Hematopoietic multipotent progenitor cell (in vitro differentiated cells): ENCODE data around the gene PSMB7. TPM values are rescaled to one million over a fixed set of nuclear protein-coding genes. Genes with fewer than 3 reads are reported as not detected.

Source experiments
- DNase-seq, 3 donors: peaks; one replicate each; pipeline ENCODE4 v3.0.0-alpha.2; 2011 to 2015; ENCODE audit warnings: low read depth in 2 of 3, low spot score in 2 of 3
- total RNA-seq: library from RNA; depleted of rRNA; stranded (reverse); fragments of >200 nt; gene quantifications from one replicate; pipeline ENCODE4 v1.2.3, GENCODE V29; 2012

PSMB7 gene
- 143 TPM for total RNA-seq

DNA sequence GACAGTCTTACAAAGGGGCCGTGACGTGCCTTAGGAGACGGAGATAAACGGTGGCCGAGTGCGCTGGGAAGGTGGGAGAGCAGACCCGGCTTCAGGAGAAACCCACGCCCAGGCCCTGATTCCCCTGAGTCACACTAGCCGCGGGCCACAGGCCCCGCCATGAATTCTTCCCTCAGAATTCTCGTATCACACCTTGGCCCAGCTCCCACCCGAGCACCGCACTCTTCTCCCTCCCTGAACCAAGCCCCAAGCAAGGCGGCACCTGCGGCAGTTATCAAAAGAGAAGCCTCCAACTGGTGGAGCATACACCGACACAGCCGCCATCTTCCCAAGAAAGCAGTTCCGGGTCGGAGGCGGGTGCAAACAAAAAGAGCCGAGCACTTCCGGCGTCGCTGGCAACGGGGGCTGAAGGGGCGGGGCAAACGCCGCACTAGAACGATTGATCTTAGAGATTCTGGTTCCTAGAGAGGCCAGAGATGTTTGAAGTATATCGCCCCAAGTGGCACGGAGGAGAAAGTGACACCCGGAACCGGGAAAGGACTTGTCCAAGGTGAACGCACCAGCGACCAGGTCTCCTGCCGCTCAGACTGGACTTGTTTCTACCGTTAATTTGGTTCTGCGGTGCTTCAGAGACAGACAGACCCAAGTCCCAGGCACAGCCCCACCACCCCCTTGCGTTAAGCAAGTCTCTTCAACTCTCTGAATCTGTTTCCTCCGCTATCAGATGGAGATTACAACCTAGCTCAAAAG is at the start of gene PSMB7:
Gene PSMB7 (minus strand): TSS at position 341 of the 750 bp plus-strand sequence. CDS start 17 bp downstream, at position 324.
- DNase-seq = peak; percentile 91 to 98 (median 97)

DNA sequence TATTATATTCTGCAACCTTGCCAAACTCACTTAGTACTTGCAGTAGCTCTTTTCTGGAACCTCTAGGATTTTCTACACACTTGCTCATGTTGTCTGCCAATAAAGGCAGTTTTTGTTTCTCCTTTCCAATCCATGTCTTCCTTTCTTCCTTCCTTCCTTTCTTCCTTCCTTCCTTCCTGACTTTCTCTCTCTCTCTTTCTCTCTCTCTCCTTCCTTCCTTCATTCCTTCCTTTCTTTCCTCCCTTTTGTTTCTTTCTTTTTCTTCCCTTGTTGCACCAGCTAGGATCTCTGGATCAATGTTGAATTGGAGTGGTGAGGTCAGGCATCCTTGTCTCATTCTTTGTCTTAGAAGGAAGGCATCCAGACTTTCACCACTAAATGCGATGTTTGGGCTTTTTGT is 47.5 kb upstream of the PSMB7 start:
- no peak for DNase-seq

- DNase-seq = no peak
These were observed 43.2 kb upstream of the PSMB7 start for GRCh38 chr9:124458441-124458840.

GRCh38 chr9:124457887-124458431 is 42.7 kb upstream of the PSMB7 start:
- no peak for DNase-seq

GRCh38 chr9:124457079-124457886 is 42.0 kb upstream of the PSMB7 start:
- no peak for DNase-seq

GRCh38 chr9:124456341-124457078 is 41.3 kb upstream of the PSMB7 start:
- DNase-seq = no peak

- no peak for DNase-seq
These were observed 40.6 kb upstream of the PSMB7 start for GRCh38 chr9:124455820-124456219.

GRCh38 chr9:124454791-124455443 is 39.7 kb upstream of the PSMB7 start:
- DNase-seq = no peak

- no peak for DNase-seq
These were observed 39.1 kb upstream of the PSMB7 start for GRCh38 chr9:124454296-124454695.

DNA sequence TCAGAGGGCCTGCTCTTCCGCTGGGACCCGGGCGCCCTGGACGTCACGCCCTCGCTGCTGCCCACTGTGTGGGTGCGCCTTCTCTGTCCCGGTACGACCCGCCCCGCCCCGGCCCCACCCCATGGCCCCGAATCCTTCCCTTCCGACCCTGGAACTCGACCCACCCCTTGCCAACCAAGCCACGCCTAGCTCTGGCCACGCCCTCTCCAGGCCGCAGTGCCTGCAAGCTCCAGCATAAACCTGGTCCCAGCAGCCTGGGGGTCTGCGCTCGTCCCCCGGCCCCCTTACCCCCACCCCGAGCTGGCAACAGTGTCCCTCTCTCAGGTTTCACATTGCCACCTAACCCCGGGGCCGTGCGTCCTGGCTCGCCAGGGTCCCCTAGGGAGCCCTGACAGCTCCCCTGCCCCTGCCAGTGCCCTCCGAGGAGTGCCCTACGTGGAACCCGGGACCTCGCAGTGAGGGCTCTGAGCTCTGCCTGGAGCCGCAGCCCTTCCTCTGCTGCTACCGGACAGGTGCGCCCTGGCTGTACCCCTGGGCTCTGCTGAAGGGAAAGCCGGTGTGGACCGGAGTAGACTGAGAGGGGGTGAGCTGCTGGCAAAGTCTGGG is 38.4 kb upstream of the PSMB7 start:
- DNase-seq = peak in 1 of 3 donors; percentile 40

DNA sequence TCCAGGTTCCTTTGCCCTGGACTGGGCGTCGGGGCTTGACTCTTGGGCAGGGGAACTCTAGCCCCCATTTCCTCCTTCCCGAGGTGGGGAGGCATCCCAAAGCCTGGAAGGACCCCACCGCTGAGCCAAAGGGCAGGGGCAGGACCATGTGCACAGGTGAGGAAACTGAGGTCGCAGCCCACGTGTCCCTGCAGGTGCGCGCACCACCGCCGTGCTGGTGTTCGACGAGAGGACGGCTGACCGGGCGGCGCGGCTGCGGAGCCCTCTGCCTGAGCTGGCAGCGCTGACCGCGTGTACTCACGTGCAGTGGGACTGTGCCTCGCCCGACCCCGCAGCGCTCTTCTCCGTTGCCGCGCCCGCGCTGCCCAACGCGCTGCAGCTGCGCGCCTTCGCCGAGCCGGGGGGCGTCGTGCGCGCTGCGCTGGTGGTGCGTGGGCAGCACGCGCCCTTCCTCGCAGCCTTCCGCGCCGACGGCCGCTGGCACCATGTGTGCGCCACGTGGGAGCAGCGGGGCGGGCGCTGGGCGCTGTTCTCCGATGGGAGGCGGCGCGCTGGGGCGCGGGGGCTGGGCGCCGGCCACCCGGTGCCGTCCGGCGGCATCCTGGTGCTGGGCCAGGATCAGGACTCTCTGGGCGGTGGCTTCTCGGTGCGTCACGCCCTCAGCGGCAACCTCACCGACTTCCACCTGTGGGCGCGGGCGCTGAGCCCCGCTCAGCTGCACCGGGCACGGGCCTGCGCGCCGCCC is 37.8 kb upstream of the PSMB7 start:
- no peak for DNase-seq

GRCh38 chr9:124452326-124452725 is 37.1 kb upstream of the PSMB7 start:
- DNase-seq = no peak

- DNase-seq = no peak
These were observed 35.9 kb upstream of the PSMB7 start for GRCh38 chr9:124450931-124451661.

DNA sequence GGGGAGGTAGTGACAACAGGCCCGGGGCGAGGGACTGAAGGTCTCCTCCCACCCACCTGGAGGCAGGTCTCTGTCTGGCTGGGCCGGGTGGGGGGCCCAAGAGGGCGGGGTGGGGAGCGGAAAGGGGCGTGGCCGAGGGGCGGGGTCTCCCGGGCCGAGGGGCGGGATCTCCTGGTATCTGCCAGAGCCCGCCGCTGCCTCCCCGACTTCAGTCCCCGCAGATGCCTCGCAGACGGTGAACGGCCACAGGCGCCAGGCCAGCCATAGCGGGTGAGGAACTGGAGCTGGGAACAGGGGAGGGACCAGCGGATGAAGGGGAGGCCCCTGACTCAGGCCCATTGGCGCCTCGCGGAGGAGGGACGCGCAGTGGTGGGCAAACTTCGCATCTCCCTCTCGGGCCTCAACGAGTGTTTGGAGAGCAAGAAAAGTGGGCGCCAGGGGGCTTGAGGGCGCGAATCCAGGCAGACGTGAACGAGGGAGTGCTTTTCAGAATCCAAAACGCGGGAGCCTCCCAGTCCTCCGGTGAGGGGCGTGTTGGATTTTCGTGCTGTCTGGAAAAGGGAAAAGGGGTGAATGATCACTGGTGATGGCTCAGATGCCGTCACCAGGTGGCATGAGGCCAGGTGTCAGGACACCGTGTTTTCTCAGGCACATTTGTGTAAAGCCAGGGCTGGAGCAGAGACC is 35.1 kb upstream of the PSMB7 start, which contains the start of gene ADGRD2:
Gene ADGRD2 (plus strand): TSS at position 211 of the 684 bp plus-strand sequence. CDS start 1,216 bp downstream, outside the sequence.
- peak in 2 of 3 donors; percentile 51 to 60 for DNase-seq

DNA sequence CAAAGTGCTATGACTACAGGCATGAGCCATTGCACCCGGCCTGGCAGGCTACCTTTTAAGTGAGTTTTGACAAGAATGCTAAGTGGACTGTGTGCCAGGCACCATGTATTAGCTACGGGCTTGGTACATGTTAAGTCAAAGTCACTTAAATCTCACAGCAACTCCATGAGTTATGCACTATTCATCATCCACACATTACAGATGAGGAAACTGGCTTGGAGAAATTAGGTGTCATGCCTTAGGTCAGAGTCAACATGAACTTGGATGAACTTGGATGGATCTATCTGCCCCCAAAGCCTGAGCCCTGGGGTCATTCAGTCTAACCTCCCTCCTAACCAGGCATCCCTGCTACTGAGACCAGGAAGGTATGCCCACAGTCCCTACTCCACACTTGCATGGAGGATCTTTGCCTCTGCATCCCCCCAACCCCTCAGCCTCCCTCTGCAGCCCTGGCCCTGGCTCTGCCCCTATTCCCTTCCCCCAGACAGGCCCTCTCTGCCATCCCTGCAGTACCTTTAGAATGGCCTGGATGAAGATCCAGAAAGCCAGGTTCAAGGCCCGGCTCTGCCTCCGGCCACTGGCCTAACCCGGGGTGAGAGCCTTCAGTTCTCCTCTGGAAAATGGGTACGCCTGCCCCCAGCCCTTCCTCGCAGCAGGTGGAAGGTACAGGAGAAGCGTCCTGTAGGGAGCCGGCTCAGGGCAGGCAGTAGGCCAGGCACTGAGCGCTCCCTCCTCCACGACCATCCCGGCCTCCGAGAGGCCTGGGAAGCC is 34.3 kb upstream of the PSMB7 start:
- no peak for DNase-seq

DNA sequence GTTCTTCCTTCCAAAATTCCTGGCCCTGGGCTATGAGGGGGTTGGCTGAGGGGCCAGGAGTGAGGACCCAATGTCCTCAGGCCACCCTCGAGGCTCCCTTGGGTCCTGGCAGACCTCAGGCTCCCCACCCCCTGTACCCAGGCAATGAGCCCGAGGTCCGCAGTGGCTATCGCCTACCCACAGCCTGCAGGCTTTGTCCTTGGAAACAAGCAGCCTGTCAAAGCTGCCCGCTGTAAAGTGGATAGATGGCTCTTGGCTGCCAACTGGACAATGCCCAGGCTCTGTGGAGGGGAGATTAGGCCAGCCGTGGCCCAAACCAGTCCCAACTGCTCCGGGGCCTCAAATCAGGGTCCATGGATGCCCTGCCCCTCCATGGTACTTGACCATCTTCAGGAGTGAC is 32.8 kb upstream of the PSMB7 start:
- DNase-seq = no peak

DNA sequence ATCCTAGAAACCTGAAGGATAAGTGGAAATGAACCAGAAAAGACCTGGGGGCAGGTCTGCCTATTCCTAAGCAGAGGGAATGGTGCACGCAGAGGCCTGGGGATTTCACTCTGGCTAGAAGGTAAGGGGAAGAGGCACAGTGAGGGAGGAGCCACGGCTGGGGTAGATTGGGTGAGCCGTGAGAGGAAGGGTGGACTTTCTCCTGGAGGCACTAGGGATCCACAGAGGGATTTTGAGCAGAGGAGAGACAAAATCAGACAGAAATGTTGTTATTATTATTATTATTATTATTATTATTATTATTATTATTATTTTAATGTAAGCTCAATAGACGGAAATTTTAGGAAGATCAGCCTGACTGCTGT is 32.0 kb upstream of the PSMB7 start:
- DNase-seq = no peak
